Endodermal cell (in vitro differentiated cells): ENCODE data around the gene MTHFSD. TPM values are rescaled to one million over a fixed set of nuclear protein-coding genes. Genes with fewer than 3 reads are reported as not detected.

Experiments used
- DNase-seq: peaks from one replicate; pipeline ENCODE4 v3.0.0-alpha.2; 2017
- H3K27ac ChIP-seq: 2 replicates; pipeline ENCODE4 v1.5.1; 2013; ENCODE audit warnings: mild to moderate bottlenecking, low read depth, low read length, moderate library complexity
- H3K27me3 ChIP-seq: 2 replicates; pipeline ENCODE4 v1.6.1; 2013; ENCODE audit warnings: mild to moderate bottlenecking, low read length, moderate library complexity; ENCODE audit not compliant: insufficient read depth, control insufficient read depth, poor library complexity, severe bottlenecking
- H3K36me3 ChIP-seq: 2 replicates; pipeline ENCODE4 v1.7.0; 2013; ENCODE audit warnings: mild to moderate bottlenecking, low read length, moderate library complexity; ENCODE audit not compliant: control insufficient read depth, insufficient read depth
- H3K4me1 ChIP-seq: one replicate; pipeline ENCODE4 v1.7.0; 2013; ENCODE audit warnings: low read length; ENCODE audit not compliant: control insufficient read depth, insufficient read depth
- H3K4me3 ChIP-seq: 2 replicates; pipeline ENCODE4 v1.5.1; 2013; ENCODE audit warnings: mild to moderate bottlenecking, low read length, moderate library complexity
- H3K9ac ChIP-seq: 2 replicates; pipeline ENCODE4 v1.6.1; 2013; ENCODE audit warnings: mild to moderate bottlenecking, low read length, moderate library complexity; ENCODE audit not compliant: poor library complexity, severe bottlenecking; ENCODE audit errors: extremely low read depth
- H3K9me3 ChIP-seq: 2 replicates; pipeline ENCODE4 v1.6.1; 2013; ENCODE audit warnings: mild to moderate bottlenecking, low read length, moderate library complexity; ENCODE audit not compliant: control insufficient read depth
- H3K27ac Mint-ChIP-seq: 2 replicates; pipeline ENCODE4 v1.8.0; 2020; ENCODE audit warnings: mixed read lengths
- H3K27me3 Mint-ChIP-seq: 2 replicates; pipeline ENCODE4 v1.8.0; 2021; ENCODE audit warnings: mild to moderate bottlenecking, mixed read lengths; ENCODE audit not compliant: insufficient read depth
- H3K36me3 Mint-ChIP-seq: 2 replicates; pipeline ENCODE4 v1.8.0; 2020; ENCODE audit warnings: low read depth, mixed read lengths
- H3K4me1 Mint-ChIP-seq: 2 replicates; pipeline ENCODE4 v1.8.0; 2020; ENCODE audit warnings: mixed read lengths
- H3K4me3 Mint-ChIP-seq: 2 replicates; pipeline ENCODE4 v1.8.0; 2020; ENCODE audit warnings: mild to moderate bottlenecking, moderate library complexity, mixed read lengths
- H3K9me3 Mint-ChIP-seq: 2 replicates; pipeline ENCODE4 v1.8.0; 2020; ENCODE audit warnings: mild to moderate bottlenecking, mixed read lengths
- WGBS, 2 experiments: methylation state at CpG; one replicate each; pipeline versions ENCODE4 v1.1.5 to v1.1.7; 2013; ENCODE audit warnings: missing lambda C conversion rate in 2 of 2, mixed read lengths in 1 of 2; ENCODE audit not compliant: insufficient coverage in 1 of 2, insufficient read length in 1 of 2; 5-methylcytosine and 5-hydroxymethylcytosine counted together
- total RNA-seq, 2 donors: library from RNA; stranded (reverse); fragmentation: NEBNext Ultra II Directional in 1 of 2; extraction: Animal tissue kit (Norgen Biotek cat#: 25700) in 1 of 2; gene quantifications; 2 replicates in 1 of 2; 3 replicates in 1 of 2; pipeline ENCODE4 v1.2.1, GENCODE V29; 2021
- TF ChIP-seq, protein P1 (sequence below): fragments of 200-600 bp; sonication (generic); conservative IDR thresholded peaks from 2 replicates; pipeline ENCODE4 v1.5.0; 2021; ENCODE audit warnings: antibody characterized with exemption, mild to moderate bottlenecking

Gene MTHFSD
- total RNA-seq, 2 donors from 2014 or later, result 15.0 to 25.8 TPM

DNA sequence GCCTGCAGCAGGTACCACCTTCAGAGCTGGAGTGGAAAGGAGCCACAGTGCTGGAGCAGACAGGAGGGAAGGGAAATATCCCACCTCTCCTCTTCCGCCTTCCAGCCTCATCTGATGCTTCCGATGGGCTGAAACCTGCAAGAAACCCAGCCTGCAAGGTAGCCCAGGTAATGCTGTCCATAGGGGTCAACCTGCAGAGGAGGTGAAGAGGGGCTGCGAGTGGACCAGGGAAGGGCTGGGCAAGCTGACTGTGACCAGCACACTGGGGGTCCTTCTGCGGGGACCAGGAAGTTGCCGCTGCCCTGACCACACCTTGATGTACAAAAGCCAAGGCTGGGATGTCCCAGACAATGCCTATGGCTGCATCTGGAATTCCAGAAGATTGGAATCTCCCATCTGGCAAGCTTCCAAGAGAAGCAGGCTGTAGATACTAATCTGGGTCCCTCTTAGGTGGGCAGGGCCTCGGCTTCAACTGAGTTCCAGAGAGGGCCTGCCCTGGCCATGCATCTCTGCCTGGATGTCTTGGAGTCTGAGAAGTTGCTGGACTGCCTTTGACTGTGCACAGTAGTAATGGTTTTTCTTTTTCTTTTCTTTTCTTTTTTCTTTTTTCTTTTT, 29.1 kb upstream of the MTHFSD start:
- peaks cover 4% of the 10 kb centered on the region for H3K4me1 Mint-ChIP-seq
- H3K9me3 Mint-ChIP-seq, result no peaks in the 10 kb centered on the region
- Histone ChIP-seq H3K4me1 (no peaks in the 10 kb centered on the region), H3K9me3 (no peaks in the 10 kb centered on the region), H3K9ac (no peak overlapping the region), H3K36me3 (no peaks in the 10 kb centered on the region), H3K27ac (no peak overlapping the region), H3K4me3 (no peak overlapping the region), H3K27me3 (peaks cover 78% of the 10 kb centered on the region)
- 86 to 100% methylated on average over 2 to 6 of the region's 6 CpGs for WGBS, 2 experiments
- no peak overlapping the region for H3K4me3 Mint-ChIP-seq
- TF ChIP-seq, protein P1, sequence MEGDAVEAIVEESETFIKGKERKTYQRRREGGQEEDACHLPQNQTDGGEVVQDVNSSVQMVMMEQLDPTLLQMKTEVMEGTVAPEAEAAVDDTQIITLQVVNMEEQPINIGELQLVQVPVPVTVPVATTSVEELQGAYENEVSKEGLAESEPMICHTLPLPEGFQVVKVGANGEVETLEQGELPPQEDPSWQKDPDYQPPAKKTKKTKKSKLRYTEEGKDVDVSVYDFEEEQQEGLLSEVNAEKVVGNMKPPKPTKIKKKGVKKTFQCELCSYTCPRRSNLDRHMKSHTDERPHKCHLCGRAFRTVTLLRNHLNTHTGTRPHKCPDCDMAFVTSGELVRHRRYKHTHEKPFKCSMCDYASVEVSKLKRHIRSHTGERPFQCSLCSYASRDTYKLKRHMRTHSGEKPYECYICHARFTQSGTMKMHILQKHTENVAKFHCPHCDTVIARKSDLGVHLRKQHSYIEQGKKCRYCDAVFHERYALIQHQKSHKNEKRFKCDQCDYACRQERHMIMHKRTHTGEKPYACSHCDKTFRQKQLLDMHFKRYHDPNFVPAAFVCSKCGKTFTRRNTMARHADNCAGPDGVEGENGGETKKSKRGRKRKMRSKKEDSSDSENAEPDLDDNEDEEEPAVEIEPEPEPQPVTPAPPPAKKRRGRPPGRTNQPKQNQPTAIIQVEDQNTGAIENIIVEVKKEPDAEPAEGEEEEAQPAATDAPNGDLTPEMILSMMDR, result no peak
- no peak for DNase-seq
- peaks cover 51% of the 10 kb centered on the region for H3K27me3 Mint-ChIP-seq
- H3K36me3 Mint-ChIP-seq, result no peaks in the 10 kb centered on the region
- H3K27ac Mint-ChIP-seq, result no peak overlapping the region

DNA sequence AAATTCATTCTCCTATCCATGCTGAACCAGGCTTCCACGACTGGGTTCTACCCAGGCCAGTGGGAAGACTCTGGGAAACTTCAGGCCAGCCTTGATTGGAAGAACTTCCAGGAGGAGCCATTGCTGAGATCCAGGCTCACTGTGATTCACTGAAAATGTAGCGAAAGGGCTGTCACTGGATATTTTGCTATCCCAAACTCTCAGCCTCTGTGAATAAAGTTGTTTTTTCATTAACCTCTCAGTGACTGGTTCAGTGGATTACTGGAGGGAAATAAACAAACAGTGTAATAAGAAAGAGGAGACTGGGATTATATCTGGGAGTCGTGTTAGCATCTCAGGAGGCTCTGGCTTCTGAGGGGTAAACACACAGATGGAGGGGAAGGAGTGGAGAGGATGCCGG, 26.4 kb upstream of the MTHFSD start:
- WGBS, 2 experiments, result 83 to 87% methylated on average over 2 to 4 of the region's 4 CpGs
- TF ChIP-seq, protein P1, result no peak
- H3K4me3 Mint-ChIP-seq, result no peak overlapping the region
- no peaks in the 10 kb centered on the region for H3K36me3 Mint-ChIP-seq
- no peak for DNase-seq
- H3K27me3 Mint-ChIP-seq, result peaks cover 76% of the 10 kb centered on the region
- H3K9me3 ChIP-seq, result no peaks in the 10 kb centered on the region
- no peaks in the 10 kb centered on the region for H3K36me3 ChIP-seq
- H3K4me3 ChIP-seq, result no peak overlapping the region
- peaks cover 95% of the 10 kb centered on the region for H3K27me3 ChIP-seq
- no peak overlapping the region for H3K9ac ChIP-seq
- no peaks in the 10 kb centered on the region for H3K9me3 Mint-ChIP-seq
- H3K4me1 Mint-ChIP-seq, result peaks cover 15% of the 10 kb centered on the region
- H3K4me1 ChIP-seq, result peaks cover 2% of the 10 kb centered on the region
- no peak overlapping the region for H3K27ac ChIP-seq
- H3K27ac Mint-ChIP-seq, result no peak overlapping the region

DNA sequence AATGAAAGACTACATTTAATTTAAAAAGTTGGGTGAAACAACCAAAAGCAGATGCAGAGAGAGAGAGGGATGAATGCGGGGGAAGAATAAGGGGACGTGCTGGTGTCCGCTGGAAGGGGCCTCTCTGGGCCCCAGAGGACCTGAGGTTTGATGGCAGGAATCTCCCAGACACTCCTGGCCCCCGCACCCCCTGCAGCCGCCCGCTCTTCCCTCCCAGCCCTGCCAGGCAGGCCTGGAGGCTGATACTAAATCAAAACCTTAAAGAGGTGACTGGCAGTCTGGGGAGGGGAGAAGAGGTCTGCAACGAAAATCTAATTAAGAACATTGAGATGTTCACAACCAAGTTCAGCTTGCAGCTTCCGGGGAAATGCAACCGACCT, 25.7 kb upstream of the MTHFSD start:
- Histone ChIP-seq H3K4me1 (peaks cover 3% of the 10 kb centered on the region), H3K9me3 (no peaks in the 10 kb centered on the region), H3K36me3 (no peaks in the 10 kb centered on the region), H3K27ac (no peak overlapping the region), H3K4me3 (no peak overlapping the region), H3K27me3 (peaks cover 95% of the 10 kb centered on the region), H3K9ac (no peak overlapping the region)
- 86 to 95% methylated on average over 6 to 9 of the region's 9 CpGs for WGBS, 2 experiments
- no peak for DNase-seq
- Mint-ChIP-seq H3K4me1 (peaks cover 19% of the 10 kb centered on the region), H3K4me3 (no peak overlapping the region), H3K9me3 (no peaks in the 10 kb centered on the region), H3K36me3 (no peaks in the 10 kb centered on the region), H3K27me3 (peaks cover 80% of the 10 kb centered on the region), H3K27ac (no peak overlapping the region)
- TF ChIP-seq, protein P1, result no peak
